Measurements from ENCODE around the gene GRAMD2A.

- TF ChIP-seq TAF1 (IDR thresholded peaks at IDR 0.05; ENCODE audit: borderline replicate concordance, low read depth, low read length) (no peak), SIN3A (IDR thresholded peaks at IDR 0.05; ENCODE audit: low read depth, low read length) (no peak), EZH2 (IDR thresholded peaks at IDR 0.05; ENCODE audit: borderline replicate concordance, control insufficient read depth, low read depth, low read length) (no peak), JUND (IDR thresholded peaks at IDR 0.05; ENCODE audit: low read depth, low read length) (no peak), PBX3 (IDR thresholded peaks at IDR 0.05; ENCODE audit: insufficient replicate concordance, low read depth, low read length) (no peak), MXI1 (IDR thresholded peaks at IDR 0.05; ENCODE audit: low read depth, low read length) (no peak), SMC3 (IDR thresholded peaks at IDR 0.05; ENCODE audit: borderline replicate concordance, low read length) (no peak), SRF (IDR thresholded peaks at IDR 0.05; ENCODE audit: low read depth in 2 of 2, low read length in 2 of 2) (no peak), CTCF (IDR thresholded peaks at IDR 0.05 in 2 of 3, conservative IDR thresholded peaks at IDR 0.05 in 1 of 3; ENCODE audit: control insufficient read depth in 2 of 3, extremely low read depth in 1 of 3, insufficient read depth in 1 of 3, low read depth in 3 of 3, low read length in 3 of 3) (no peak)
Observed at GRCh38 chr15:72239652-72240051, 42.1 kb upstream of the GRAMD2A start.
